SK-N-SH (cell line): Measurements from ENCODE around the gene NELFA. TPM values are rescaled to one million over a fixed set of nuclear protein-coding genes. Genes with fewer than 3 reads are reported as not detected.

Experiments used
- CTCF ChIA-PET: fragments of 300-600, 350-600 bp; formaldehyde crosslinking; extraction: SDS; loops from one replicate; lab custom pipeline; 2021; lab: Yijun Ruan, JAX
- POLR2A ChIA-PET: fragments of 350-600 bp; sonication (Branson Sonifier 250); formaldehyde crosslinking; extraction: SDS; loops from one replicate; lab custom pipeline; 2020; ENCODE audit warnings: antibody characterized with exemption, inconsistent platforms; lab: Yijun Ruan, JAX
- DNase-seq: peaks from one replicate; pipeline ENCODE4 v3.0.0; 2012
- H2AFZ ChIP-seq: fragments of 200-600 bp; sonication (generic); 2 replicates; pipeline ENCODE4 v1.8.1; 2016; ENCODE audit warnings: antibody characterized with exemption, mild to moderate bottlenecking, low read depth
- H3F3A ChIP-seq: fragments of 200-600 bp; sonication (generic); replicated peaks from 2 replicates; pipeline ENCODE3; 2016; ENCODE audit warnings: antibody characterized with exemption, mild to moderate bottlenecking; ENCODE audit not compliant: insufficient read depth
- H3K27ac ChIP-seq, 2 experiments: fragments of 200-500 bp in 1 of 2; fragments of 200-600 bp in 1 of 2; sonication (Bioruptor generic) in 1 of 2; sonication (generic), shearing (Covaris generic) in 1 of 2; 2 replicates each; pipeline versions ENCODE4 v1.5.1 to v1.6.1; 2014 to 2016; ENCODE audit warnings: low read depth in 2 of 2, inconsistent platforms in 1 of 2, low read length in 1 of 2, mild to moderate bottlenecking in 1 of 2, mixed read lengths in 1 of 2
- H3K27me3 ChIP-seq: fragments of 200-600 bp; sonication (generic), shearing (Covaris generic); 2 replicates; pipeline ENCODE4 v1.6.1; 2016; ENCODE audit warnings: mixed run types; ENCODE audit not compliant: insufficient read depth
- H3K36me3 ChIP-seq, 2 experiments: fragments of 200-500 bp in 1 of 2; fragments of 200-600 bp in 1 of 2; sonication (Bioruptor generic) in 1 of 2; sonication (generic) in 1 of 2; replicated peaks in 1 of 2; 2 replicates each; pipeline versions ENCODE3 to v1.5.1; 2014 to 2016; ENCODE audit warnings: low read length in 1 of 2, mild to moderate bottlenecking in 1 of 2; ENCODE audit not compliant: insufficient read depth in 2 of 2, control insufficient read depth in 1 of 2
- H3K4me1 ChIP-seq, 2 experiments: fragments of 200-500 bp in 1 of 2; fragments of 200-600 bp in 1 of 2; sonication (Bioruptor generic) in 1 of 2; sonication (generic), shearing (Covaris generic) in 1 of 2; 2 replicates each; pipeline versions ENCODE4 v1.5.1 to v1.6.1; 2014 to 2016; ENCODE audit warnings: low read depth in 1 of 2, low read length in 1 of 2, mixed run types in 1 of 2; ENCODE audit not compliant: insufficient read depth in 2 of 2, control insufficient read depth in 1 of 2
- H3K4me2 ChIP-seq: fragments of 200-600 bp; sonication (generic), shearing (Covaris generic); 2 replicates; pipeline ENCODE4 v1.6.1; 2017; ENCODE audit warnings: mixed run types
- H3K4me3 ChIP-seq, 2 experiments: fragments of 200-500 bp in 1 of 2; fragments of 200-600 bp in 1 of 2; sonication (Bioruptor generic) in 1 of 2; sonication (generic), shearing (Covaris generic) in 1 of 2; 2 replicates each; pipeline versions ENCODE4 v1.5.1 to v1.8.1; 2014 to 2016; ENCODE audit warnings: low read depth in 2 of 2, inconsistent platforms in 1 of 2, low read length in 1 of 2, mild to moderate bottlenecking in 1 of 2, mixed read lengths in 1 of 2, moderate library complexity in 1 of 2
- H3K79me2 ChIP-seq: fragments of 200-600 bp; sonication (generic); 2 replicates; pipeline ENCODE4 v1.8.1; 2017; ENCODE audit warnings: mild to moderate bottlenecking; ENCODE audit not compliant: insufficient read depth
- H3K9ac ChIP-seq: fragments of 200-600 bp; sonication (generic); 2 replicates; pipeline ENCODE4 v1.6.1; 2017; ENCODE audit warnings: mixed run types
- H3K9me2 ChIP-seq: fragments of 200-600 bp; sonication (generic); 2 replicates; pipeline ENCODE4 v1.6.1; 2017; ENCODE audit warnings: mixed run types
- H3K9me3 ChIP-seq: fragments of 200-600 bp; sonication (generic); 2 replicates; pipeline ENCODE4 v1.6.1; 2017; ENCODE audit warnings: mixed run types, mild to moderate bottlenecking, moderate library complexity
- H4K20me1 ChIP-seq: fragments of 200-600 bp; sonication (generic); 2 replicates; pipeline ENCODE4 v1.6.1; 2017; ENCODE audit warnings: mild to moderate bottlenecking, mixed run types; ENCODE audit not compliant: insufficient read depth
- CHD2 ChIP-seq: fragments of 150-350 bp; IDR thresholded peaks from 2 replicates; pipeline ENCODE4 v1.6.1; 2018; ENCODE audit warnings: low read length; ENCODE audit not compliant: partially characterized antibody
- ELF1 ChIP-seq: IDR thresholded peaks from 2 replicates; pipeline ENCODE4 v1.4.0; 2012
- FOXJ3 ChIP-seq: sonication (generic); formaldehyde crosslinking; IDR thresholded peaks from 2 replicates; pipeline ENCODE4 v1.5.1; 2020; ENCODE audit warnings: mild to moderate bottlenecking, missing genetic modification reagents
- FOXM1 ChIP-seq: IDR thresholded peaks from 2 replicates; pipeline ENCODE4 v1.4.0; 2012; ENCODE audit warnings: low read depth, mild to moderate bottlenecking
- GABPA ChIP-seq: IDR thresholded peaks from 2 replicates; pipeline ENCODE4 v1.4.0; 2012; ENCODE audit warnings: low read depth, mild to moderate bottlenecking
- GATA2 ChIP-seq: sonication (generic); formaldehyde crosslinking; IDR thresholded peaks from 2 replicates; pipeline ENCODE4 v1.5.0; 2020; ENCODE audit warnings: mild to moderate bottlenecking, missing genetic modification reagents
- IRF3 ChIP-seq: fragments of 150-350 bp; IDR thresholded peaks from 2 replicates; pipeline ENCODE4 v1.6.1; 2016; ENCODE audit warnings: mild to moderate bottlenecking, low read depth, low read length
- JUND ChIP-seq: IDR thresholded peaks from 2 replicates; pipeline ENCODE4 v1.4.0; 2012
- NFIC ChIP-seq: IDR thresholded peaks from 2 replicates; pipeline ENCODE4 v1.4.0; 2012; ENCODE audit warnings: borderline replicate concordance
- POLR2AphosphoS5 ChIP-seq: IDR thresholded peaks from 2 replicates; pipeline ENCODE4 v1.6.1; 2012; ENCODE audit warnings: low read depth, low read length
- RCOR1 ChIP-seq: fragments of 150-350 bp; IDR thresholded peaks from 2 replicates; pipeline ENCODE4 v1.6.1; 2017; ENCODE audit warnings: antibody characterized with exemption, low read length
- REST ChIP-seq: IDR thresholded peaks from 2 replicates; pipeline ENCODE4 v1.6.1; 2012; ENCODE audit warnings: mild to moderate bottlenecking, low read depth, low read length, moderate library complexity
- RFX5 ChIP-seq: IDR thresholded peaks from 2 replicates; pipeline ENCODE4 v1.6.1; 2012; ENCODE audit warnings: mild to moderate bottlenecking, improper control_type of control experiment, low read length
- RXRA ChIP-seq: IDR thresholded peaks from 2 replicates; pipeline ENCODE4 v1.4.0; 2012; ENCODE audit warnings: low read depth, mild to moderate bottlenecking, borderline replicate concordance
- USF2 ChIP-seq: fragments of 150-350 bp; IDR thresholded peaks from 2 replicates; pipeline ENCODE4 v1.6.1; 2017; ENCODE audit warnings: antibody characterized with exemption, low read length, low read depth, borderline replicate concordance
- YY1 ChIP-seq: IDR thresholded peaks from 2 replicates; pipeline ENCODE4 v1.4.0; 2012; ENCODE audit warnings: low read depth, mild to moderate bottlenecking
- ZBTB33 ChIP-seq: IDR thresholded peaks from 2 replicates; pipeline ENCODE4 v1.4.0; 2012; ENCODE audit warnings: low read depth, borderline replicate concordance
- WGBS: methylation state at CpG from one replicate; pipeline ENCODE4 v1.1.6; 2017; ENCODE audit warnings: low lambda C conversion rate; 5-methylcytosine and 5-hydroxymethylcytosine counted together
- polyA plus RNA-seq, 3 experiments: library from polyadenylated mRNA; depleted of rRNA; stranded (reverse); fragments of >200 nt; gene quantifications; 2 replicates each; pipeline ENCODE4 v1.2.3, GENCODE V29; 2012

NELFA gene
- polyA plus RNA-seq, 1 of the 3 experiments (the other 2 are of a cell fraction): 26.8 TPM

GRCh38 chr4:2047031-2047660 is 38.4 kb upstream of the NELFA start:
- Histone ChIP-seq H3F3A (peaks cover 8% of the 10 kb centered on the region), H3K27me3 (no peaks in the 10 kb centered on the region), H3K27ac (no peak overlapping the region), H3K9me3 (no peaks in the 10 kb centered on the region), H3K4me1 (peaks cover 0 to 7% of the 10 kb centered on the region in 2 experiments; a peak in 1 of 4 replicates), H3K4me3 (no peak overlapping the region), H3K4me2 (no peak overlapping the region), H2AFZ (no peak overlapping the region), H3K36me3 (no peaks in the 10 kb centered on the region), H3K9ac (no peak overlapping the region), H3K9me2 (no peaks in the 10 kb centered on the region), H3K79me2 (peaks cover 5% of the 10 kb centered on the region; the same call in 1 of the 2 replicates), H4K20me1 (peaks cover 8% of the 10 kb centered on the region; the same call in 1 of the 2 replicates)
- peak; percentile 51 for DNase-seq
- 73% methylated on average over 38 of the region's 57 CpGs for WGBS
- TF ChIP-seq FOXM1 (no peak), JUND (no peak), CHD2 (no peak), ZBTB33 (no peak), NFIC (no peak), IRF3 (no peak), REST (no peak), RCOR1 (no peak), GATA2 (no peak), YY1 (no peak), RXRA (no peak), RFX5 (no peak), FOXJ3 (CRISPR knock-in tag) (no peak), USF2 (no peak), GABPA (no peak), ELF1 (no peak), POLR2AphosphoS5 (no peak)
- ChIA-PET CTCF (no interaction called here), POLR2A (no interaction called here)
